Activated T-cell treated with anti-CD3 and anti-CD28 coated beads, Interleukin-2, amount 50 U/mL, for 4 hours (primary cell): ENCODE measurements around the gene NDUFB2. TPM values are rescaled to one million over a fixed set of nuclear protein-coding genes. Genes with fewer than 3 reads are reported as not detected.

Source experiments
- total RNA-seq, 3 donors: library from RNA; stranded (reverse); gene quantifications; one replicate each; pipeline ENCODE4 v1.2.1, GENCODE V29; 2021

NDUFB2 gene
- total RNA-seq, 3 donors from 2014 or later: 192 to 205 (median 201) TPM

Other genes starting within 250 kb of the NDUFB2 start
- gene MKRN1, start 217.2 kb upstream of the NDUFB2 start, total RNA-seq: 10 to 100 TPM; 42.9 to 54.1 (median 51.9) TPM
- not detected for gene DENND2A, start 55.9 kb upstream of the NDUFB2 start, total RNA-seq
- gene ADCK2, start 23.8 kb upstream of the NDUFB2 start, total RNA-seq: 10 to 100 TPM; 22.2 to 23.7 (median 22.4) TPM
- gene BRAF, start 228.2 kb downstream of the NDUFB2 start, total RNA-seq: 10 to 100 TPM; 27.2 to 29.7 (median 27.8) TPM